ENCODE measurements around the gene NR2F6. TPM values are rescaled to one million over a fixed set of nuclear protein-coding genes. Genes with fewer than 3 reads are reported as not detected.

NR2F6 gene
- total RNA-seq (147 and 173 TPM in 2 replicates), polyA plus RNA-seq (124 and 141 TPM in 2 replicates)

- H3K4me3 ChIP-seq = peak within 1 kb of the TSS; percentile 100
- H3K27me3 ChIP-seq = no peaks in the 10 kb centered on the region
- DNase-seq (ENCODE audit: low read depth in 1 of 2, low spot score in 1 of 2) = no peak
- H3K27ac ChIP-seq = peak within 1 kb of the TSS; percentile 88
- no peaks in the 10 kb centered on the region for H3K36me3 ChIP-seq
- H3K9me3 ChIP-seq (ENCODE audit: low read depth) = no peaks in the 10 kb centered on the region
- TF ChIP-seq CTCF (IDR thresholded peaks at IDR 0.05; ENCODE audit: low read depth, low read length) = no peak
- H3K4me1 ChIP-seq (ENCODE audit: low read depth) = peaks cover 26% of the 10 kb centered on the region
These were observed at the start of gene NR2F6 for GRCh38 chr19:17245535-17245984. TSS of gene NR2F6 (minus strand) at chr19:17245919. CDS start at chr19:17245220, 699 bp downstream.

GRCh38 chr19:17294051-17294891 is 48.6 kb upstream of the NR2F6 start:
- Histone ChIP-seq H3K27ac (no peak overlapping the region), H3K4me1 (ENCODE audit: low read depth) (no peaks in the 10 kb centered on the region), H3K9me3 (ENCODE audit: low read depth) (no peaks in the 10 kb centered on the region), H3K4me3 (no peak overlapping the region), H3K36me3 (no peaks in the 10 kb centered on the region), H3K27me3 (no peaks in the 10 kb centered on the region)
- TF ChIP-seq CTCF (IDR thresholded peaks at IDR 0.05; ENCODE audit: low read depth, low read length) = no peak
- peak in 1 of 2 donors; percentile 22 for DNase-seq (ENCODE audit: low read depth in 1 of 2, low spot score in 1 of 2)

GRCh38 chr19:17293605-17294004 is 47.9 kb upstream of the NR2F6 start:
- TF ChIP-seq CTCF (IDR thresholded peaks at IDR 0.05; ENCODE audit: low read depth, low read length) = no peak
- Histone ChIP-seq H3K27me3 (no peaks in the 10 kb centered on the region), H3K9me3 (ENCODE audit: low read depth) (no peaks in the 10 kb centered on the region), H3K4me3 (no peak overlapping the region), H3K27ac (no peak overlapping the region), H3K4me1 (ENCODE audit: low read depth) (no peaks in the 10 kb centered on the region), H3K36me3 (no peaks in the 10 kb centered on the region)
- no peak for DNase-seq (ENCODE audit: low read depth in 1 of 2, low spot score in 1 of 2)

GRCh38 chr19:17292301-17293074 is 46.8 kb upstream of the NR2F6 start:
- TF ChIP-seq CTCF (IDR thresholded peaks at IDR 0.05; ENCODE audit: low read depth, low read length) = peak; percentile 76
- no peaks in the 10 kb centered on the region for H3K27me3 ChIP-seq
- H3K4me3 ChIP-seq = peak overlapping the region; percentile 23
- H3K27ac ChIP-seq = peak overlapping the region; percentile 78
- H3K9me3 ChIP-seq (ENCODE audit: low read depth) = no peaks in the 10 kb centered on the region
- H3K4me1 ChIP-seq (ENCODE audit: low read depth) = no peaks in the 10 kb centered on the region
- H3K36me3 ChIP-seq = no peaks in the 10 kb centered on the region
- DNase-seq (ENCODE audit: low read depth in 1 of 2, low spot score in 1 of 2) = peak; percentile 84 to 92

GRCh38 chr19:17289489-17289888 is 43.8 kb upstream of the NR2F6 start:
- TF ChIP-seq CTCF (IDR thresholded peaks at IDR 0.05; ENCODE audit: low read depth, low read length) = no peak
- DNase-seq (ENCODE audit: low read depth in 1 of 2, low spot score in 1 of 2) = peak; percentile 92 to 95
- H3K4me1 ChIP-seq (ENCODE audit: low read depth) = no peaks in the 10 kb centered on the region
- H3K27ac ChIP-seq = no peak overlapping the region
- no peaks in the 10 kb centered on the region for H3K9me3 ChIP-seq (ENCODE audit: low read depth)
- H3K27me3 ChIP-seq = no peaks in the 10 kb centered on the region
- peak overlapping the region; percentile 11 for H3K4me3 ChIP-seq
- H3K36me3 ChIP-seq = no peaks in the 10 kb centered on the region

Measured in cardiac muscle cell (in vitro differentiated cells and primary cell).